SU-DHL-6 (cell line): Measurements from ENCODE around the gene PDGFA.

Source experiments
- H2AFZ ChIP-seq: fragments of 200-600 bp; sonication (generic); 2 replicates; pipeline ENCODE4 v1.6.1; 2014; ENCODE audit warnings: low read depth, mild to moderate bottlenecking, moderate library complexity, mixed read lengths, antibody characterized with exemption, low read length; ENCODE audit not compliant: severe bottlenecking
- H3F3A ChIP-seq: fragments of 200-600 bp; shearing (Covaris generic); 2 replicates; pipeline ENCODE4 v1.6.0; 2016; ENCODE audit warnings: antibody characterized with exemption, mild to moderate bottlenecking; ENCODE audit not compliant: insufficient read depth
- H3K27ac ChIP-seq: fragments of 200-600 bp; sonication (generic); 2 replicates; pipeline ENCODE4 v1.5.1; 2016; ENCODE audit warnings: low read depth, mild to moderate bottlenecking, low read length, moderate library complexity, mixed read lengths
- H3K27me3 ChIP-seq: fragments of 200-600 bp; sonication (generic), shearing (Covaris generic); 2 replicates; pipeline ENCODE4 v1.6.0; 2014; ENCODE audit warnings: mild to moderate bottlenecking, low read length
- H3K36me3 ChIP-seq: fragments of 200-600 bp; sonication (generic); 2 replicates; pipeline ENCODE4 v1.6.1; 2014; ENCODE audit warnings: mild to moderate bottlenecking, low read length, mixed read lengths
- H3K4me2 ChIP-seq: fragments of 300-600, 200-600 bp; shearing (Covaris generic), sonication (generic); 2 replicates; pipeline ENCODE4 v1.6.0; 2014; ENCODE audit warnings: low read length, low read depth, mild to moderate bottlenecking; ENCODE audit not compliant: poor library complexity, severe bottlenecking
- H3K4me3 ChIP-seq: fragments of 200-600 bp; sonication (generic); 2 replicates; pipeline ENCODE4 v1.5.1; 2014; ENCODE audit warnings: antibody characterized with exemption, low read length, mild to moderate bottlenecking, mixed read lengths; ENCODE audit not compliant: insufficient read depth, poor library complexity, severe bottlenecking
- H3K79me2 ChIP-seq: fragments of 200-600 bp; sonication (generic); 2 replicates; pipeline ENCODE4 v1.6.1; 2014; ENCODE audit warnings: mild to moderate bottlenecking, low read length, moderate library complexity; ENCODE audit not compliant: insufficient read depth
- H3K9ac ChIP-seq: fragments of 200-600 bp; sonication (generic); 2 replicates; pipeline ENCODE4 v1.7.0; 2014; ENCODE audit warnings: mild to moderate bottlenecking, low read length
- H3K9me2 ChIP-seq: fragments of 200-600 bp; sonication (generic); replicated peaks from 2 replicates; pipeline ENCODE4 v1.6.1; 2014; ENCODE audit warnings: low read length; ENCODE audit not compliant: insufficient read depth
- H3K9me3 ChIP-seq: fragments of 200-600 bp; sonication (generic); 2 replicates; pipeline ENCODE4 v1.6.1; 2014; ENCODE audit warnings: low read length, mixed read lengths; ENCODE audit not compliant: insufficient read depth
- H4K20me1 ChIP-seq: fragments of 200-600 bp; sonication (generic); 2 replicates; pipeline ENCODE4 v1.6.1; 2014; ENCODE audit warnings: low read depth, mild to moderate bottlenecking, antibody characterized with exemption, low read length, moderate library complexity, mixed read lengths
- CTCF ChIP-seq: fragments of 200-600 bp; sonication (generic); IDR thresholded peaks from one replicate; pipeline ENCODE4 v1.5.1; 2017; ENCODE audit warnings: antibody characterized with exemption, mild to moderate bottlenecking, low read length, moderate library complexity; ENCODE audit not compliant: insufficient read depth, poor library complexity, severe bottlenecking
- EZH2phosphoT487 ChIP-seq: fragments of 200-600 bp; sonication (generic), shearing (Covaris generic); conservative IDR thresholded peaks from 2 replicates; pipeline ENCODE4 v1.6.1; 2018; ENCODE audit warnings: mild to moderate bottlenecking, antibody characterized with exemption, low read length, moderate library complexity, mixed read lengths

Gene PDGFA

DNA sequence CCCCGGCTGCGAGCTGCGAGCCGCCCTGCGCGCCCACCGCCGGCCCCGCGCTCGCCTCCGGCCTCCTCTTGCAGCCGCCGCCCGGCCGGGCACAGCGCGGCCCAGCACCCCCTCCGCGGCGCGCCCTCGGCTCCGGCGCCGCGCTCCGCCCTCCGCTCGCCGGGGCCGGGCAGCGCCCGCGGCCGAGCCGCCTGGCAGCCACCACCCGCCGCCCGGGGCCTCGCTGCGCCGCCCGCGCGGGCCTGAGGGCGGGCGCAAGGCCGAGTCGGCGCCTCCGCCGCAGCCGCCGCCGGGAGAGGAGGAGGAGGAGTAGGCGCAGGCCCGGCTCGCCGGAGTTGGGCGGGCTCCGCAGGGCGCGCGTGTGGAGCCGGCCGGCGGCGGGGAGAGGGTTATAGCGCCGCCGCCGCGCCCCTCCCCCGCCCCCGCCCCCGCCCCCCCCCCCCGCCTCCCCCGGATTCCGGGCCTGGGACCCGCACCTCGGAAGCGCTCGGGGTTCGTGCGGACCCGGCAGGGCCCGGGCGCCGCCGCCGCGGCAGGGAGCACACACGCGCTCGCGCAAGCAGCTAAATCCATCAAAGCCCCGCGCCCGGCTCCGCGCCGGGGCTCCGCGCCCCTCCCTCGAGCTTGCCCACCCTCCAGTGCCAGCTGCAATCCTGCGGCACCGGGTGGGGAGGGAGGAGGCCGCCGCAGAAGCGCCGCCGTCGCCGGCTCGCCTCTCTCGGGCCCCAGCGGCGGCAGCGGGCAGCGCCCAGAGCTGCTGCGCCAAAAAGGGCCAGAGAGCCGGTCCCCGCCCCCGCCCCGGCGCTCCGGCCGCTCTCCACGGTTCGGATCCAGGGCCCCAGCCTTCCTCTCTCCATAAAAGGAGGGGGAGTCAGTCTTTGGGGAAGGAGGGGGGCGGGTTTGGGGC lies at the start of gene PDGFA:
PDGFA (minus strand) TSS at position 363 of the 907 bp plus-strand sequence. CDS start 845 bp downstream, outside the sequence.
- H3K9me2 ChIP-seq: no peaks in the 10 kb centered on the region
- H3K27me3 ChIP-seq: no peaks in the 10 kb centered on the region
- H2AFZ ChIP-seq: no peak within 1 kb of the TSS
- no peaks in the 10 kb centered on the region for H3K36me3 ChIP-seq
- no peaks in the 10 kb centered on the region for H3F3A ChIP-seq
- H3K27ac ChIP-seq: no peak within 1 kb of the TSS
- H3K79me2 ChIP-seq: no peaks in the 10 kb centered on the region
- peak within 1 kb of the TSS; percentile 34 for H3K4me2 ChIP-seq
- H3K9me3 ChIP-seq: no peaks in the 10 kb centered on the region
- no peak within 1 kb of the TSS for H3K9ac ChIP-seq
- no peaks in the 10 kb centered on the region for H4K20me1 ChIP-seq
- H3K4me3 ChIP-seq: no peak within 1 kb of the TSS
- TF ChIP-seq EZH2phosphoT487 (no peak), CTCF (no peak)

GRCh38 chr7:568031-568951 lies 48.6 kb upstream of the PDGFA start:
- no peak overlapping the region for H3K4me3 ChIP-seq
- H4K20me1 ChIP-seq: no peaks in the 10 kb centered on the region
- no peak overlapping the region for H3K27ac ChIP-seq
- H3K4me2 ChIP-seq: no peak overlapping the region
- H3K9ac ChIP-seq: no peak overlapping the region
- no peaks in the 10 kb centered on the region for H3K9me3 ChIP-seq
- no peaks in the 10 kb centered on the region for H3K36me3 ChIP-seq
- H3K79me2 ChIP-seq: no peaks in the 10 kb centered on the region
- no peaks in the 10 kb centered on the region for H3F3A ChIP-seq
- no peaks in the 10 kb centered on the region for H3K27me3 ChIP-seq
- H2AFZ ChIP-seq: no peak overlapping the region
- no peak for TF ChIP-seq CTCF
- no peak for TF ChIP-seq EZH2phosphoT487
- no peaks in the 10 kb centered on the region for H3K9me2 ChIP-seq

DNA sequence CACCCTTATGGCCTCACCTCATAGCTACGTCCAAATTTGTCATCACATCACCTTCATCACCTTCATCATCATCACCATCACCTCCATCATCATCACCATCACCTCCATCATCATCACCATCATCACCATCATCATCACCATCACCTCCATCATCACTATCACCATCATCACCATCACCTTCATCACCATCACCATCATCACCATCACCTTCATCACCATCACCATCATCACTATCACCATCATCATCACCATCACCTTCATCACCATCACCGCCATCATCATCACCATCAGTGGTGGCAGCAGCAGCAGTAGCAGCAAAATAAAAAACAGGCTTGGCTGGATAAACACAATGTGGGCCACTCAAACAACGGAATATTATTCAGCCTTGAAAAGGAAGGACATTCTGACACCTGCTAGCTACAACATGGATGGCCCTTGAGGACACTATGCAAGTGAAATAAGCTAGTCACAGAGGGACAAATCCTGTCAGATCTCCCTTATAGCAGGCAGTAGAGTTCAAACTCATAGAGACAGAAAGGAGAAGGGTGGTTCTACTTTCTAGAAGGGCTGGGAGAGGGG lies 47.7 kb upstream of the PDGFA start:
- no peak overlapping the region for H3K27ac ChIP-seq
- H3K4me3 ChIP-seq: no peak overlapping the region
- no peaks in the 10 kb centered on the region for H3F3A ChIP-seq
- no peaks in the 10 kb centered on the region for H3K79me2 ChIP-seq
- H3K4me2 ChIP-seq: no peak overlapping the region
- H3K36me3 ChIP-seq: no peaks in the 10 kb centered on the region
- H4K20me1 ChIP-seq: no peaks in the 10 kb centered on the region
- TF ChIP-seq CTCF (no peak), EZH2phosphoT487 (no peak)
- H3K9me3 ChIP-seq: no peaks in the 10 kb centered on the region
- H3K27me3 ChIP-seq: no peaks in the 10 kb centered on the region
- H3K9ac ChIP-seq: no peak overlapping the region
- no peaks in the 10 kb centered on the region for H3K9me2 ChIP-seq
- no peak overlapping the region for H2AFZ ChIP-seq
